Hematopoietic multipotent progenitor cell treated with erythropoietin and hydrocortisone succinate and interleukin-3 and kit ligand, for 6 days (in vitro differentiated cells): Measurements from ENCODE around the gene WDFY3.
A peak's percentile ranks its signal among the peaks of the same experiment; 100 is the strongest.
"Not testable (repeated sequence)": the region's sequence is repeated elsewhere in the genome, so short reads cannot be mapped to it uniquely, and the experiment has no call there.

Experiments
- DNase-seq: peaks from one replicate; pipeline ENCODE4 v3.0.0-alpha.2; 2015

Gene WDFY3

GRCh38 chr4:84706286-84706685 is 260.2 kb downstream of the WDFY3 start:
- no peak for DNase-seq

- DNase-seq: peak; percentile 8
Observed at GRCh38 chr4:84699001-84699671, 267.4 kb downstream of the WDFY3 start.

- no peak for DNase-seq
Observed at GRCh38 chr4:84697615-84698201, 268.8 kb downstream of the WDFY3 start.

- DNase-seq: no peak
Observed at GRCh38 chr4:84697159-84697558, 269.3 kb downstream of the WDFY3 start.

- DNase-seq: no peak
Observed at GRCh38 chr4:84691800-84692199, 274.7 kb downstream of the WDFY3 start.

- DNase-seq: no peak
Observed at GRCh38 chr4:84691170-84691691, 275.3 kb downstream of the WDFY3 start.

- DNase-seq: no peak
Observed at GRCh38 chr4:84690481-84690880, 276.0 kb downstream of the WDFY3 start.

GRCh38 chr4:84689197-84689596 is 277.3 kb downstream of the WDFY3 start:
- DNase-seq: no peak

GRCh38 chr4:84688605-84689004 is 277.9 kb downstream of the WDFY3 start:
- no peak for DNase-seq

GRCh38 chr4:84685105-84685504 is 281.4 kb downstream of the WDFY3 start:
- no peak for DNase-seq

GRCh38 chr4:84684361-84684760 is 282.1 kb downstream of the WDFY3 start:
- DNase-seq: no peak

- DNase-seq: no peak
Observed at GRCh38 chr4:84683064-84683850, 283.2 kb downstream of the WDFY3 start.

GRCh38 chr4:84682661-84683060 is 283.8 kb downstream of the WDFY3 start:
- DNase-seq: not testable (repeated sequence)

- DNase-seq: no peak
Observed at GRCh38 chr4:84681486-84682274, 284.8 kb downstream of the WDFY3 start.

GRCh38 chr4:84680956-84681355 is 285.5 kb downstream of the WDFY3 start:
- DNase-seq: no peak

- no peak for DNase-seq
Observed at GRCh38 chr4:84678976-84679744, 287.3 kb downstream of the WDFY3 start.

GRCh38 chr4:84677995-84678394 is 288.5 kb downstream of the WDFY3 start:
- DNase-seq: no peak

GRCh38 chr4:84677093-84677492 is 289.4 kb downstream of the WDFY3 start:
- DNase-seq: no peak

- DNase-seq: no peak
Observed at GRCh38 chr4:84673475-84674240, 292.8 kb downstream of the WDFY3 start.

- DNase-seq: no peak
Observed at GRCh38 chr4:84672177-84672576, 294.3 kb downstream of the WDFY3 start.

- no peak for DNase-seq
Observed at GRCh38 chr4:84669201-84669600, 297.3 kb downstream of the WDFY3 start.
